Glutamatergic neuron (in vitro differentiated cells): Measurements from ENCODE around the gene SWI5. TPM values are rescaled to one million over a fixed set of nuclear protein-coding genes. Genes with fewer than 3 reads are reported as not detected.

Experiments used
- DNase-seq: peaks from one replicate; pipeline ENCODE4 v3.0.0; 2022
- H3K27ac Mint-ChIP-seq: one replicate; pipeline ENCODE4 v1.8.0; 2020; ENCODE audit warnings: mild to moderate bottlenecking, mixed read lengths, inconsistent platforms; ENCODE audit not compliant: unreplicated experiment
- H3K27me3 Mint-ChIP-seq: one replicate; pipeline ENCODE4 v1.8.0; 2020; ENCODE audit warnings: mild to moderate bottlenecking, moderate library complexity, mixed read lengths, inconsistent platforms; ENCODE audit not compliant: unreplicated experiment
- H3K36me3 Mint-ChIP-seq: one replicate; pipeline ENCODE4 v1.8.0; 2020; ENCODE audit warnings: mild to moderate bottlenecking, mixed read lengths, inconsistent platforms; ENCODE audit not compliant: unreplicated experiment
- H3K4me1 Mint-ChIP-seq: one replicate; pipeline ENCODE4 v1.8.0; 2020; ENCODE audit warnings: mild to moderate bottlenecking, low read depth, mixed read lengths, inconsistent platforms; ENCODE audit not compliant: unreplicated experiment
- H3K4me3 Mint-ChIP-seq: one replicate; pipeline ENCODE4 v1.8.0; 2020; ENCODE audit warnings: mild to moderate bottlenecking, mixed read lengths, inconsistent platforms; ENCODE audit not compliant: unreplicated experiment
- H3K9me3 Mint-ChIP-seq: one replicate; pipeline ENCODE4 v1.8.0; 2020; ENCODE audit warnings: mild to moderate bottlenecking, moderate library complexity, mixed read lengths, inconsistent platforms; ENCODE audit not compliant: unreplicated experiment
- CTCF ChIP-seq: fragments of 200-600 bp; sonication (generic); IDR thresholded peaks from one replicate; pipeline ENCODE4 v1.5.0; 2021; ENCODE audit not compliant: partially characterized antibody, unreplicated experiment
- total RNA-seq: library from RNA; stranded (reverse); fragmentation: NEBNext Ultra II Directional; extraction: Animal tissue kit (Norgen Biotek cat#: 25700); gene quantifications from one replicate; pipeline ENCODE4 v1.2.1, GENCODE V29; 2021; ENCODE audit not compliant: unreplicated experiment

The SWI5 gene
- total RNA-seq, 1 donor from 2014 or later: 13.7 TPM

GRCh38 chr9:128233817-128234406 lies 42.2 kb upstream of the SWI5 start:
- no peak for DNase-seq
- peaks cover 1% of the 10 kb centered on the region for H3K9me3 Mint-ChIP-seq
- TF ChIP-seq CTCF: no peak
- H3K27ac Mint-ChIP-seq: no peak overlapping the region
- peaks cover 6% of the 10 kb centered on the region for H3K27me3 Mint-ChIP-seq
- H3K4me3 Mint-ChIP-seq: no peak overlapping the region
- peaks cover 11% of the 10 kb centered on the region for H3K36me3 Mint-ChIP-seq
- no peaks in the 10 kb centered on the region for H3K4me1 Mint-ChIP-seq

DNA sequence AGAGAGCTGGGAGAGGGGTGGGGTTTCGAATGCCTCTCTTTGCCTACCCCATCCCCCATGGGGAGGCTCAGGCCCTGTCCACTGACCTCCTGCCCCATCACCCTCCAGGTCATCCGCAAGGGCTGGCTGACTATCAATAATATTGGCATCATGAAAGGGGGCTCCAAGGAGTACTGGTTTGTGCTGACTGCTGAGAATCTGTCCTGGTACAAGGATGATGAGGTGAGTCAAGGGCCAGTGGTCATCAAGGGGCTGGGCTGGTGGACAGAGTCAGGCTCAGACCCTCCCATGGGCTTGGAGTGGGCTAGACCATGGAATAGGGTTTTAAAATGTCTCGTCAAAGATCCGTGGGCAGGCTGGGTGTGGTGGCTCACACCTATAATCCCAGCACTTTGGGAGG lies 34.0 kb upstream of the SWI5 start:
- Mint-ChIP-seq H3K27ac (no peak overlapping the region), H3K9me3 (peaks cover 2% of the 10 kb centered on the region)
- DNase-seq: no peak

DNA sequence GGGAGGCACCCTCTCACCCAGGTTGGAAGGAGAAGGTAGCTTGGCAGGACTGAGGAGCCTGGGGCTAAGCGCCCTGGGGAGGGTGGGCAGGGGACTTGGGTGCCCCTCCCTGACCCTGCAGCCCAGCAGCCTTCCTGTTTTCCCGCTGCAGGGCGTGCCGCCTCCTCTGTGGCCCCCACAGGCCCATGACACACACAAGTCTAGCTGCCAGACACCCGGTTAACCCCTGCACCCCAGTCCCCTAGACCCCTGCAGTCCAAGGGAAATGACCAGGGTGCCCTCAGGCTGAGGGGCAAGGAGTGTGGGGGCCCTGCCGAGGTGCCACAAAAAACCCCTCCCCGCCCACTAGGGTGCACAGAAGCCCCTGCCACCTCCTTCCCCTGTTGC lies 33.3 kb upstream of the SWI5 start:
- Mint-ChIP-seq H3K4me3 (no peak overlapping the region), H3K4me1 (peaks cover 20% of the 10 kb centered on the region), H3K9me3 (peaks cover 3% of the 10 kb centered on the region), H3K27me3 (peaks cover 13% of the 10 kb centered on the region), H3K36me3 (no peaks in the 10 kb centered on the region), H3K27ac (no peak overlapping the region)
- no peak for DNase-seq
- no peak for TF ChIP-seq CTCF

More for the DNA sequence above, 34.0 kb upstream of the SWI5 start:
- Mint-ChIP-seq H3K4me1 (peaks cover 17% of the 10 kb centered on the region), H3K4me3 (no peak overlapping the region), H3K27me3 (peaks cover 12% of the 10 kb centered on the region), H3K36me3 (no peaks in the 10 kb centered on the region)
- TF ChIP-seq CTCF: no peak

DNA sequence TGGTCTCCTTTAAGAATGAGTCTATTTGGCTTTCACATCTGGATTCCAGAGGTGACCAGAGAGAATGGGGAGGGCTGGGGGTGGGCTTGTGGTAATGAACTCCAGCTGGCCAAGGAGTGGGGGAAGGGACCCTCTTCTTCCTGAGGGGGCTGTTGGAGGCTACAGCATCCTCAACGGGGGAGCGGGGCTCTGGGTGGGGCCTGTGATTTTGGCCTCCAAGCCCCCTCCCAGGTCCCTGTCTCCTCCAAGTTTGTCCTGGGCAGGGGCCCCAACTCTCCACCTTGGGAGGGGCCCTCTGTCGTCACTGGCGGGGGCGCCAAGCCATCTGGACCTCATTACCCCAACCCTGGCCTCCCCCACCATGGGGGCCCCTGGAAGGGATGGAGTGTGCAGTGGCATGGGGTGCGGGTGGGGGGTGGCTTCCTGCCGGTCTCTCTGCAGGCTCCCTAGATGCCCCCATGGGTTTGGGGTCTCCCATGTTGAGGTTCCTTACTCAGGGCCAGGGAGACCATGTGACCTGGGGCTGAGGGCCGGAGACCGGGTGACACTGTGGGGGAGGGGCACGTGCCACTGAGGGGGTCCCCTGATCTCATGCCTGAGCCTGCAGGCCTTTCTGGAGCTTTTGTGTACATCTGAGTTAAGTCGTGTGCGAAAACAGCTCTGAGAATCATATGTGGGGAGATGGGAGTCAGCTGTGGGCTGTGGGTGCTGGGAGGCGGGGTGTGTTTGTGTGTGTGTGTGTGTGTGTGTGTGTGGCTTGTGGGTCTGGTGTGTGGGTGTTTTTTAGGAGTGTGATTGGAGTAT lies 32.7 kb upstream of the SWI5 start:
- Mint-ChIP-seq H3K27ac (no peak overlapping the region), H3K9me3 (peaks cover 3% of the 10 kb centered on the region), H3K36me3 (no peaks in the 10 kb centered on the region), H3K4me3 (no peak overlapping the region), H3K27me3 (peaks cover 14% of the 10 kb centered on the region), H3K4me1 (peaks cover 20% of the 10 kb centered on the region)
- no peak for DNase-seq
- TF ChIP-seq CTCF: no peak
